Left ventricle myocardium superior (tissue), 1 donor: Measurements from ENCODE around the gene SV2B. TPM values are rescaled to one million over a fixed set of nuclear protein-coding genes. Genes with fewer than 3 reads are reported as not detected.

ENCODE experiments used
- ATAC-seq: fragments of 200-7000 bp; cut with Tn5 transposase; one replicate; pipeline ENCODE4 v1.9.1; 2020; ENCODE audit warnings: mild to moderate bottlenecking, moderate library complexity
- DNase-seq: peaks from one replicate; pipeline ENCODE4 v3.0.0-alpha.2; 2020
- intact Hi-C: fragments of 100-400 bp; cut with micrococcal nuclease; formaldehyde crosslinking; loops from one replicate; pipeline ENCODE4 v1.11.0; 2022
- total RNA-seq: library from RNA; stranded (reverse); fragmentation: NEBNext Ultra II Directional; extraction: Animal tissue kit (Norgen Biotek cat#: 25700); gene quantifications from one replicate; pipeline ENCODE4 v1.2.1, GENCODE V29; 2021
- donor health status: DM: no; HTN: yes; CAD: no; lungs with severe emphysema.

The SV2B gene
- total RNA-seq, 1 donor from 2014 or later: 2.5 TPM

GRCh38 chr15:91133511-91133910, 33.5 kb downstream of the SV2B start:
- ATAC-seq (no peak), DNase-seq (no peak)
- intact Hi-C loops: loop anchor here (10.0 kb wide), 1 partner anchor 51 kb away; no protein-coding TSS in a partner anchor

GRCh38 chr15:91135201-91136130, 35.4 kb downstream of the SV2B start:
- ATAC-seq (no peak), DNase-seq (no peak)
- intact Hi-C loops: loop anchor here (10.0 kb wide), 1 partner anchor 49 kb away; no protein-coding TSS in a partner anchor

GRCh38 chr15:91136386-91136923, 36.4 kb downstream of the SV2B start:
- ATAC-seq (no peak), DNase-seq (no peak)
- intact Hi-C loops: loop anchor here (10.0 kb wide), 1 partner anchor 48 kb away; no protein-coding TSS in a partner anchor

- DNase-seq: no peak
- ATAC-seq: no peak
- intact Hi-C loops: no loop called here
Measured at GRCh38 chr15:91140601-91141000, 40.5 kb downstream of the SV2B start.

- no peak for ATAC-seq
- intact Hi-C loops: no loop called here
- DNase-seq: no peak
Measured at GRCh38 chr15:91141097-91141496, 41.0 kb downstream of the SV2B start.

- intact Hi-C loops: no loop called here
Measured at GRCh38 chr15:91142106-91142744, 42.2 kb downstream of the SV2B start.

GRCh38 chr15:91142946-91143345, 42.9 kb downstream of the SV2B start:
- ATAC-seq (no peak), DNase-seq (no peak)
- intact Hi-C loops: no loop called here

More at GRCh38 chr15:91142106-91142744, 42.2 kb downstream of the SV2B start:
- DNase-seq (no peak), ATAC-seq (no peak)

- intact Hi-C loops: no loop called here
- ATAC-seq: no peak
- DNase-seq: no peak
Measured at GRCh38 chr15:91146728-91147127, 46.7 kb downstream of the SV2B start.

GRCh38 chr15:91148243-91148642, 48.2 kb downstream of the SV2B start:
- intact Hi-C loops: no loop called here
- DNase-seq: no peak
- no peak for ATAC-seq

GRCh38 chr15:91150502-91151160, 50.6 kb downstream of the SV2B start:
- ATAC-seq (no peak), DNase-seq (no peak)
- intact Hi-C loops: loop anchor here (5.0 kb wide), 1 partner anchor 57 kb away; no protein-coding TSS in a partner anchor

GRCh38 chr15:91151781-91152563, 51.9 kb downstream of the SV2B start:
- intact Hi-C loops: loop anchor here (5.0 kb wide), 1 partner anchor 55 kb away; no protein-coding TSS in a partner anchor
- ATAC-seq (no peak), DNase-seq (no peak)

GRCh38 chr15:91152896-91153581, 53.0 kb downstream of the SV2B start:
- no peak for ATAC-seq
- intact Hi-C loops: loop anchor here (5.0 kb wide), 1 partner anchor 54 kb away; no protein-coding TSS in a partner anchor
- no peak for DNase-seq

GRCh38 chr15:91153954-91154353, 53.9 kb downstream of the SV2B start:
- DNase-seq: no peak
- intact Hi-C loops: loop anchor here (5.0 kb wide), 1 partner anchor 53 kb away; no protein-coding TSS in a partner anchor
- no peak for ATAC-seq

GRCh38 chr15:91156175-91156726, 56.2 kb downstream of the SV2B start:
- ATAC-seq (no peak), DNase-seq (no peak)
- intact Hi-C loops: no loop called here

GRCh38 chr15:91158415-91159394, 58.6 kb downstream of the SV2B start:
- DNase-seq (no peak), ATAC-seq (no peak)
- intact Hi-C loops: no loop called here

GRCh38 chr15:91165850-91166249, 65.8 kb downstream of the SV2B start:
- intact Hi-C loops: no loop called here
- DNase-seq (no peak), ATAC-seq (no peak)
